ENCODE measurements around the gene SH3RF3. TPM values are rescaled to one million over a fixed set of nuclear protein-coding genes. Genes with fewer than 3 reads are reported as not detected.

SH3RF3 gene
- total RNA-seq, 1 experiment from 2014 or later = 4.9 TPM

GRCh38 chr2:109304731-109305470 is 175.9 kb downstream of the SH3RF3 start:
- POLR2A ChIA-PET = no interaction called here

More at GRCh38 chr2:109304731-109305470, 175.9 kb downstream of the SH3RF3 start:
- no peak for TF ChIP-seq CTCF (IDR thresholded peaks at IDR 0.05)
- TF ChIP-seq REST (IDR thresholded peaks at IDR 0.05; ENCODE audit: insufficient read depth in 1 of 2, low read depth in 2 of 2, low read length in 1 of 2) = no peak
- TF ChIP-seq POLR2AphosphoS5 (IDR thresholded peaks at IDR 0.05; ENCODE audit: low read depth, low read length) = no peak
- TF ChIP-seq SIN3A (IDR thresholded peaks at IDR 0.05; ENCODE audit: borderline replicate concordance, insufficient read depth, low read depth, low read length) = no peak
- no peak for TF ChIP-seq TCF7L2 (IDR thresholded peaks at IDR 0.05; ENCODE audit: low read depth, low read length)
- Histone ChIP-seq H3K4me3 (ENCODE audit: low read depth in 2 of 2, low read length in 2 of 2) (no peak overlapping the region), H3K27ac (ENCODE audit: low read length) (no peak overlapping the region), H3K36me3 (ENCODE audit: control insufficient read depth, insufficient read depth, low read length) (no peaks in the 10 kb centered on the region), H3K27me3 (ENCODE audit: control insufficient read depth, insufficient read depth, low read length) (no peaks in the 10 kb centered on the region), H3K9me3 (ENCODE audit: control insufficient read depth, insufficient read depth, low read depth, low read length) (no peaks in the 10 kb centered on the region), H3K4me1 (ENCODE audit: control insufficient read depth, insufficient read depth, low read length) (no peaks in the 10 kb centered on the region; the same call in 1 of the 2 replicates)
- intact Hi-C loops (cut with micrococcal nuclease; ENCODE audit: unreplicated experiment) = no loop called here
- ATAC-seq (no peak), DNase-seq (ENCODE audit: low read depth, low spot score) (no peak)
- in situ Hi-C loops (cut with HindIII; ENCODE audit: low pct_unique_long_range_greater_than_20kb, low sequenced_read_pairs) = no loop called here
- no TSS peak for BruUV-seq (replicated peaks)
- CTCF ChIA-PET = no interaction called here

All from Panc1 (cell line).